Effector memory CD8-positive, alpha-beta T cell (primary cell): ENCODE results near the gene PHF2.

Experiments used
- ATAC-seq: fragments of 150-1000 bp; cut with Tn5 transposase; replicated peaks from 2 replicates; pipeline ENCODE4 v1.10.0; 2021; ENCODE audit warnings: mild to moderate bottlenecking, moderate library complexity
- DNase-seq, 3 experiments: peaks; one replicate each; pipeline ENCODE4 v3.0.0; 2021
- H3K27ac Mint-ChIP-seq, 2 donors: one replicate each; pipeline ENCODE4 v1.8.0; 2022; ENCODE audit warnings: mild to moderate bottlenecking in 2 of 2, mixed read lengths in 2 of 2, moderate library complexity in 2 of 2
- H3K27me3 Mint-ChIP-seq, 2 donors: one replicate each; pipeline ENCODE4 v1.8.0; 2022; ENCODE audit warnings: mixed read lengths in 2 of 2
- H3K36me3 Mint-ChIP-seq: one replicate; pipeline ENCODE4 v1.8.0; 2022; ENCODE audit warnings: mild to moderate bottlenecking, moderate library complexity, mixed read lengths; ENCODE audit not compliant: insufficient read depth
- H3K4me1 Mint-ChIP-seq, 2 donors: one replicate each; pipeline ENCODE4 v1.8.0; 2022; ENCODE audit warnings: low read depth in 2 of 2, mixed read lengths in 2 of 2
- H3K4me3 Mint-ChIP-seq, 2 donors: one replicate each; pipeline ENCODE4 v1.8.0; 2022; ENCODE audit warnings: mild to moderate bottlenecking in 2 of 2, mixed read lengths in 2 of 2, moderate library complexity in 2 of 2
- H3K9me3 Mint-ChIP-seq, 2 donors: one replicate each; pipeline ENCODE4 v1.8.0; 2022; ENCODE audit warnings: mixed read lengths in 2 of 2

The PHF2 gene

DNA sequence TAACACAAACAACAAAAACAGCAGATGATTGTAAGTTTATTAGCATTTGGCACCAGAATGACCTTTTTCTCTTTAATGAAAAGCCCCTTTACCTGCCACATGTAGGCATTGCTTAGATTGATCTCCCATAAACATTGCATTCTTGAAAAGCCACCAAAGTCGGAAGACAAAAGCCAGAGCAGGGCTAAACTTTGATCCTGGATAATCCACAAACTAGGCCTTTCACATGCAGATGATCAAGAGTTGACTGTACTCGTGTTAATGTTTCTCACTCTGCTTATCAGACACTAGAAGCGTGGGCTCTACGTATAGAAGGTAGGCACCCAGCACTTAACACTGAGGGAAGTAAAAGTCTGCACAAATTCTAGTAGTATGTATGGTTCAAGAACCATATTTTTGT lies 21.0 kb upstream of the PHF2 start:
- ATAC-seq (no peak), DNase-seq (no peak)
- Mint-ChIP-seq H3K27me3 (no peaks in the 10 kb centered on the region), H3K4me3 (no peak overlapping the region), H3K36me3 (peaks cover 70% of the 10 kb centered on the region), H3K27ac (no peak overlapping the region), H3K4me1 (peaks cover 2 to 6% of the 10 kb centered on the region in 2 donors), H3K9me3 (no peaks in the 10 kb centered on the region)

DNA sequence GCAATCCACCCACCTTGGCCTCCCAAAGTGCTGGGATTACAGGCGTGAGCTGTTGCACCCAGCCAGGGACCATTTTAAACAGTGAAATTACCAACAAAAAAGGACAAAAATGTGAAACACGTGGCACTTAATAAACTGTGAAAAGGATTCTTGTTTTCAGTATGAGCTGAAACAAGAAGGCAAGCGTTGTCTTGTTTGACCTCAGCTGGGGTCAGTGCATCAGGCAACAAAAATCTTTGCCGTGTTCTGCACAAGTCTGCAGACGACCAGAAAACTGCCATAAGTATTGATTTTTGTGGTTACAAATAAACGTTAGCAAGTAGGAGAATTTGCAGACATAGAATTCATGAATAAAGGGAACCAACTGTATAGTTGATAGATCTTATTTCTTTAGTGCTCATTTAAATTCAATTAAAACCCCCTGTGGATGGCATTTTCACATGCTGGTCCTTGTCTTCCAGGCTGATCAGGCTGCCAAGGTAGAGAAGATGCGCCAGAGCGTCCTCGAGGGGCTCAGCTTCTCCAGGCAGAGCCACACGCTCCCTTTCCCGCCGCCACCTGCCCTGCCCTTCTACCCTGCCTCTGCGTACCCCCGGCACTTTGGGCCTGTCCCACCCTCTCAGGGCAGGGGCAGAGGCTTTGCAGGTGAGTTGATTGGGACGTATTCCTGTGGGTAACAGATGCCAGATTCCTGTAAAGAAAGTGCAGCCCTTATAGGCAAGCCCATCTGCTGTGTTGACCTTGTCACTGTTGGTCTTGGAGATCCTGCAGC lies 18.8 kb upstream of the PHF2 start:
- no peak for ATAC-seq
- Mint-ChIP-seq H3K36me3 (peaks cover 65% of the 10 kb centered on the region), H3K4me3 (no peak overlapping the region), H3K27ac (no peak overlapping the region), H3K4me1 (no peaks in the 10 kb centered on the region), H3K27me3 (no peaks in the 10 kb centered on the region), H3K9me3 (no peaks in the 10 kb centered on the region)
- DNase-seq = no peak

DNA sequence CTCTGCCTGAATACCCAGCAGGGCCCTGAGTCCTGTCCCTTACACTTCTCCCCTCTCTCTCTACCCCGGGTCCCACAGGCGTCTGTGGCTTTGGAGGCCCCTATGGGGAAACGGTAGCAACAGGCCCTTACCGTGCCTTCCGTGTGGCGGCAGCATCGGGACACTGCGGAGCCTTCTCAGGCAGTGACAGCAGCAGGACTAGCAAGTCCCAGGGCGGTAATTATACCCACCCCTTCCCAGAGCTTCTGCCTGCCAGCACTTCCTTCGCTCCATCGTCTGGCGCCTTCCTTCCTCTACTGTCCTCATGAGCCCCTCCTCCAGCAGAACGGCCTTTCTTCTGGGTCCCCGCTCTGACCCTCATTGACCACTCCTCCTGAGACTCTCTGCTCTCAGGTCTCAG lies 17.9 kb upstream of the PHF2 start:
- Mint-ChIP-seq H3K27ac (peak overlapping the region in 1 of 2 donors; percentile 69), H3K36me3 (peaks cover 67% of the 10 kb centered on the region)

GRCh38 chr9:93560991-93561390 lies 15.4 kb upstream of the PHF2 start:
- no peak overlapping the region for H3K27ac Mint-ChIP-seq
- H3K9me3 Mint-ChIP-seq = no peaks in the 10 kb centered on the region
- no peak overlapping the region for H3K4me3 Mint-ChIP-seq
- H3K27me3 Mint-ChIP-seq = no peaks in the 10 kb centered on the region
- H3K36me3 Mint-ChIP-seq = peaks cover 69% of the 10 kb centered on the region
- DNase-seq (no peak), ATAC-seq (no peak)
- no peaks in the 10 kb centered on the region for H3K4me1 Mint-ChIP-seq

More for the DNA sequence above, 17.9 kb upstream of the PHF2 start:
- Mint-ChIP-seq H3K27me3 (no peaks in the 10 kb centered on the region), H3K4me3 (no peak overlapping the region), H3K9me3 (no peaks in the 10 kb centered on the region), H3K4me1 (no peaks in the 10 kb centered on the region)
- no peak for DNase-seq
- no peak for ATAC-seq

GRCh38 chr9:93562157-93562556 lies 14.2 kb upstream of the PHF2 start:
- no peaks in the 10 kb centered on the region for H3K9me3 Mint-ChIP-seq
- DNase-seq (no peak), ATAC-seq (no peak)
- H3K4me3 Mint-ChIP-seq = no peak overlapping the region
- peaks cover 2 to 5% of the 10 kb centered on the region in 2 donors for H3K4me1 Mint-ChIP-seq
- H3K36me3 Mint-ChIP-seq = peaks cover 63% of the 10 kb centered on the region
- no peaks in the 10 kb centered on the region for H3K27me3 Mint-ChIP-seq
- H3K27ac Mint-ChIP-seq = peak overlapping the region in 1 of 2 donors; percentile 53

DNA sequence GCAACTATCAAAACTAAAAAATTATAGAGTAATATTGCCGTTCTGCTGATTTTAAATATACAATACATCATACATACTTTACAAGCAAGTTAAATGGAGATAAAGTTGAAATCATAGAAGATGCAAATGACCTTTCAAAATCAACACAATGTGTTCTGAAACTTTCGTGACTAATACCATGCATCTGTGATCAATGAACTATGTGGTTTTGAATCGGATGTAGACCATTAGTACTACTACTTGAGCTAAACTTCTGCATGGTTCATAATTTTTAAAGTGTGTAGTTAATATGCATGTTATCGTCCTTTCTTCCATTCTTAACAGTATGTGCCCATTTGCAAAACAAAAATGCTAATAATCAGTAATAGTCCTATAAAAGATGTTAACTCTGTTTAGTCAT lies 11.3 kb upstream of the PHF2 start:
- no peaks in the 10 kb centered on the region for H3K27me3 Mint-ChIP-seq
- H3K36me3 Mint-ChIP-seq = peaks cover 38% of the 10 kb centered on the region
- ATAC-seq = no peak
- H3K27ac Mint-ChIP-seq = no peak overlapping the region
- no peaks in the 10 kb centered on the region for H3K9me3 Mint-ChIP-seq
- DNase-seq = no peak
- H3K4me1 Mint-ChIP-seq = peaks cover 8 to 11% of the 10 kb centered on the region in 2 donors
- H3K4me3 Mint-ChIP-seq = no peak overlapping the region

- ATAC-seq (peak; percentile 96), DNase-seq (peak; percentile 99)
- H3K36me3 Mint-ChIP-seq = peaks cover 33% of the 10 kb centered on the region
- H3K4me3 Mint-ChIP-seq = peak overlapping the region; percentile 78 to 83
- no peaks in the 10 kb centered on the region for H3K27me3 Mint-ChIP-seq
- peaks cover 0 to 2% of the 10 kb centered on the region in 2 donors for H3K9me3 Mint-ChIP-seq
- H3K27ac Mint-ChIP-seq = peak overlapping the region; percentile 92 to 93
- H3K4me1 Mint-ChIP-seq = peaks cover 8 to 11% of the 10 kb centered on the region in 2 donors
Measured at GRCh38 chr9:93566408-93567270, 9.7 kb upstream of the PHF2 start.

DNA sequence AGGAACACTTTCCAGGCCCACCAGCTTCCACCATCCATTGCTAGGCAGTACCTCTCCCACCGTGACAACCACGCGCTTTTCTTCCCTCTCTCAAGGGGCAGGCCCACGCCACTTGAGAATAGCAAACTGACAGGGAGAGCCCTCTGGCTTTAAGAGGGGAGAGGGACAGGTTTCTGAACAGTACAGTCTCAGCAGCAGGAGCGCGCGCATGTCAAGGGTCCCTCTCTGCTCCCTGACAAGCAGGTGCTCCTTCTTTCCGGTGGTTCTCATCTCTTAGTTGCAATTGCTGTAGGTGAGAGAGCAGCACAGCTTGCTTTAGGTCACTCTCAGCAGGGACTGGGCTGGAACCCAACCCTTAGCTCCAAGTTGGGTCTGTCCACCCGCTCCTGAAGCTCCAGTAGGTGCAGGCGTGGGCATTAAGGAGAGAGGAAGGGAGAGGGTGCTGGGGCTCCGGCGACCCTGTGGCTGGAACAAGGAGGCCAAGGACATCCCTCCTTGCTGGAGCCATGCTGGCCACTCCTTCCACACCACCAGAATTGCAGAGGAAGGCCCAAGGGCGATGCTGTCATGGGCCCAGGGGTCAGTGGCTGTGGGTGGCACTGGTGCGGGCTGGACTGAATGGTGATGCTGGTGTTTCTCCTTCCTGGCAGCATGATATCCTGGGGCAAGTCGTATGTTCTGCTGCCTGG lies 9.0 kb upstream of the PHF2 start:
- ATAC-seq (no peak), DNase-seq (no peak)
- Mint-ChIP-seq H3K4me3 (peak overlapping the region; percentile 78 to 83), H3K27me3 (no peaks in the 10 kb centered on the region), H3K4me1 (peaks cover 8 to 11% of the 10 kb centered on the region in 2 donors), H3K9me3 (peaks cover 0 to 2% of the 10 kb centered on the region in 2 donors), H3K27ac (peak overlapping the region; percentile 92 to 93), H3K36me3 (peaks cover 30% of the 10 kb centered on the region)

- peak overlapping the region in 1 of 2 donors; percentile 93 for H3K27ac Mint-ChIP-seq
- peaks cover 8 to 11% of the 10 kb centered on the region in 2 donors for H3K4me1 Mint-ChIP-seq
- no peak overlapping the region for H3K4me3 Mint-ChIP-seq
- no peaks in the 10 kb centered on the region for H3K27me3 Mint-ChIP-seq
- no peak for DNase-seq
- peaks cover 22% of the 10 kb centered on the region for H3K36me3 Mint-ChIP-seq
- H3K9me3 Mint-ChIP-seq = peaks cover 0 to 2% of the 10 kb centered on the region in 2 donors
- no peak for ATAC-seq
Measured at GRCh38 chr9:93568169-93568568, 8.2 kb upstream of the PHF2 start.

DNA sequence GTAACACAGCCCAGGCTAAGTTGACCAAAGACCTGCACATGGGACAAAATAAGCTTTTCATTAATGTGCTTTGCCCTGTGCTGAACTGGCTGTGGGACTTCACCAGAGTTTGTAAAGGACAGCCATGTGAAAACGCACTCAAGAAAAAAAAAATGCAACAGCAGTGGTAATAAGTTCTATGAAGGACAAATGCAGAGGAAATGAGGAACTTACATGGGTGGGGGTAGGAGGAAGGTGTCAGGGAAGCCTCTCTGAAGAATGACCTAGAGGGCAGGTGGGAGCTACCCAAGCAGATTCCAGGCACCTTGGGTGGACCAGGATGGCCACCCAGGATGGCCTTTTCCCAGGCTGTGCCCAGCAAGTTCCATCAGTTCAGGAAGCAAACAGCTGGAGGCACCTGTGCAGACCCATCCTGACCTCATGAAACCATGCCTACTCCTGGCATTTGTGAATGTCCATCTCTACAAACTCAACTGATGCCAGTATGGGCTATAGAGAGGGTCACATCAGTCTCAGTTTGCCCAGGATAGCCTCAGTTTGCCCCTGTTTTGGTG lies 6.7 kb upstream of the PHF2 start:
- Mint-ChIP-seq H3K9me3 (peaks cover 0 to 2% of the 10 kb centered on the region in 2 donors), H3K36me3 (peaks cover 14% of the 10 kb centered on the region), H3K4me1 (peaks cover 12 to 16% of the 10 kb centered on the region in 2 donors), H3K27me3 (no peaks in the 10 kb centered on the region), H3K27ac (no peak overlapping the region), H3K4me3 (no peak overlapping the region)
- ATAC-seq (no peak), DNase-seq (no peak)

GRCh38 chr9:93572221-93572620 lies 4.2 kb upstream of the PHF2 start:
- no peaks in the 10 kb centered on the region for H3K27me3 Mint-ChIP-seq
- no peak overlapping the region for H3K27ac Mint-ChIP-seq
- peaks cover 17 to 18% of the 10 kb centered on the region in 2 donors for H3K4me1 Mint-ChIP-seq
- H3K4me3 Mint-ChIP-seq = no peak overlapping the region
- peaks cover 0 to 2% of the 10 kb centered on the region in 2 donors for H3K9me3 Mint-ChIP-seq
- ATAC-seq (no peak), DNase-seq (no peak)
- H3K36me3 Mint-ChIP-seq = peaks cover 10% of the 10 kb centered on the region

GRCh38 chr9:93572636-93573515 lies 3.5 kb upstream of the PHF2 start:
- DNase-seq (no peak), ATAC-seq (no peak)
- Mint-ChIP-seq H3K4me3 (peak overlapping the region in 1 of 2 donors; percentile 2), H3K27ac (no peak overlapping the region), H3K4me1 (peaks cover 16 to 18% of the 10 kb centered on the region in 2 donors), H3K36me3 (peaks cover 14% of the 10 kb centered on the region), H3K9me3 (peaks cover 0 to 2% of the 10 kb centered on the region in 2 donors), H3K27me3 (no peaks in the 10 kb centered on the region)
